ENCODE measurements around the gene GMIP. TPM values are rescaled to one million over a fixed set of nuclear protein-coding genes. Genes with fewer than 3 reads are reported as not detected.

Gene GMIP
- total and polyA plus RNA-seq, 2 donors (not counting 3 experiments of a cell fraction or from before 2014, with no cell fraction given) = 7.8 to 19.8 TPM

DNA sequence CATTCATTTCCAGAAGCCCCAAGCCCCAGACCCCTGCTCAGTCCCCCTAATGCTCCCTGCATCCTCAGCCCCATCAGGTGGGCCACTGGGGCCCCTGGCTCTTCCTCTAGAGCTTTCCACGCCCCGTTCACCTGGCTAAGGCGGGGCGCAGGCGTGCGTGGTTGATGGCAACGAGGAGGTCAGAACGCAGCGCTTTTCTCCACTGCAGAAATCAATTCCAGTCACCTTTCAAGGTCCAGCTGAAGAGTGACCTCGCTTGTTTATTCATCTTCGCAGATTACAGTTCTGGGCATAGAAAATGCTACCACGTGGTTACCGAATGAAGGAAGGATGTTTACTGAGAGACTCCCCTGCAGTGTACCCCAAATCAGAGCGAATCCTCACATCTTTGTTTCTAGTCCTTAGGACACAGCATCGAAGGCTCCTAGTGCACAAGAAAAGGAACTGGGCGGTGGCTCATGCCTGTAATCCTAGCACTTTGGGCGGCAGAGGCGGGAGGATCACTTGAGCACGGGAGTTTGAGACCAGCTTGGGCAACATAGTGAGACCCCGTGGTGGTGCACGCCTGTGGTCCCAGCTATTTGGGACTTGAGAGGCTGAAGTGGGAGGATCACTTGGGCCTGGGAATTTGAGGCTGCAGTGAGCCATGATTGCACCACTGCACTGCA, 24.1 kb downstream of the GMIP start:
- intact Hi-C loops (cut with micrococcal nuclease) = no loop called here
- Histone ChIP-seq H3K4me1 (ENCODE audit: control insufficient read depth, extremely low read depth, insufficient read depth, low read length) (no peaks in the 10 kb centered on the region), H4K20me1 (replicated peaks; ENCODE audit: control insufficient read depth, extremely low read depth, insufficient read depth, low read length) (no peaks in the 10 kb centered on the region), H3K4me2 (ENCODE audit: insufficient read depth, low read length) (no peak overlapping the region), H3K4me3 (replicated peaks in 1 of 3; ENCODE audit: insufficient read depth in 1 of 3, low read depth in 1 of 3, low read length in 3 of 3) (no peak overlapping the region), H3K79me2 (ENCODE audit: control insufficient read depth, insufficient read depth, low read length) (no peaks in the 10 kb centered on the region), H2AFZ (ENCODE audit: low read depth, low read length) (no peak overlapping the region), H3K27me3 (ENCODE audit: control insufficient read depth in 2 of 2, insufficient read depth in 2 of 2, low read length in 2 of 2) (no peaks in the 10 kb centered on the region), H3K36me3 (ENCODE audit: control insufficient read depth in 2 of 2, extremely low read depth in 1 of 2, insufficient read depth in 2 of 2, low read length in 2 of 2) (no peaks in the 10 kb centered on the region), H3K9me1 (replicated peaks; ENCODE audit: control insufficient read depth, extremely low read depth, insufficient read depth, low read length) (no peaks in the 10 kb centered on the region), H3K9ac (replicated peaks; ENCODE audit: extremely low read depth, insufficient read depth, low read length) (no peak overlapping the region), H3K9me3 (replicated peaks; ENCODE audit: control insufficient read depth, insufficient read depth, low read length) (no peaks in the 10 kb centered on the region), H3K27ac (ENCODE audit: insufficient read depth, low read depth, low read length) (no peak overlapping the region)
- FAIRE-seq = no peak
- no peak for TF ChIP-seq GATA2 (IDR thresholded peaks at IDR 0.05; ENCODE audit: insufficient read depth, insufficient read length, low read depth, low read length)
- no peak for TF ChIP-seq MYC (IDR thresholded peaks at IDR 0.05; ENCODE audit: low read depth, low read length)
- TF ChIP-seq EZH2 (IDR thresholded peaks at IDR 0.05; ENCODE audit: borderline replicate concordance, low read depth, low read length, severe bottlenecking) = no peak
- no peak for TF ChIP-seq JUN (IDR thresholded peaks at IDR 0.05; ENCODE audit: borderline replicate concordance, insufficient read depth, insufficient read length, low read depth)
- no peak for TF ChIP-seq FOS (IDR thresholded peaks at IDR 0.05; ENCODE audit: borderline replicate concordance, insufficient read depth, low read length)
- TF ChIP-seq, protein P1, sequence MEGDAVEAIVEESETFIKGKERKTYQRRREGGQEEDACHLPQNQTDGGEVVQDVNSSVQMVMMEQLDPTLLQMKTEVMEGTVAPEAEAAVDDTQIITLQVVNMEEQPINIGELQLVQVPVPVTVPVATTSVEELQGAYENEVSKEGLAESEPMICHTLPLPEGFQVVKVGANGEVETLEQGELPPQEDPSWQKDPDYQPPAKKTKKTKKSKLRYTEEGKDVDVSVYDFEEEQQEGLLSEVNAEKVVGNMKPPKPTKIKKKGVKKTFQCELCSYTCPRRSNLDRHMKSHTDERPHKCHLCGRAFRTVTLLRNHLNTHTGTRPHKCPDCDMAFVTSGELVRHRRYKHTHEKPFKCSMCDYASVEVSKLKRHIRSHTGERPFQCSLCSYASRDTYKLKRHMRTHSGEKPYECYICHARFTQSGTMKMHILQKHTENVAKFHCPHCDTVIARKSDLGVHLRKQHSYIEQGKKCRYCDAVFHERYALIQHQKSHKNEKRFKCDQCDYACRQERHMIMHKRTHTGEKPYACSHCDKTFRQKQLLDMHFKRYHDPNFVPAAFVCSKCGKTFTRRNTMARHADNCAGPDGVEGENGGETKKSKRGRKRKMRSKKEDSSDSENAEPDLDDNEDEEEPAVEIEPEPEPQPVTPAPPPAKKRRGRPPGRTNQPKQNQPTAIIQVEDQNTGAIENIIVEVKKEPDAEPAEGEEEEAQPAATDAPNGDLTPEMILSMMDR (IDR thresholded peaks at IDR 0.05; ENCODE audit: extremely low read depth in 1 of 2, insufficient read depth in 1 of 2, low read depth in 1 of 2, low read length in 2 of 2) = no peak
- no peak for TF ChIP-seq POLR2AphosphoS5 (IDR thresholded peaks at IDR 0.05; ENCODE audit: insufficient read depth, low read depth, low read length)
- no peak for TF ChIP-seq POLR2A (IDR thresholded peaks at IDR 0.05; ENCODE audit: low read depth, low read length)
- TF ChIP-seq MAX (IDR thresholded peaks at IDR 0.05; ENCODE audit: insufficient read depth, insufficient read length) = no peak
- ChIA-PET CTCF (no interaction called here), POLR2A (no interaction called here)
- dilution Hi-C loops (cut with MboI; ENCODE audit: extremely low pct_ligation_motif_present, low sequenced_read_pairs) = no loop called here
- DNase-seq (ENCODE audit: low read depth, low spot score) = no peak
- BruUV-seq (replicated peaks) = no TSS peak

Measured in endothelial cell of umbilical vein (primary cell).